Tibial artery (tissue), 4 donors: ENCODE results near the gene STRIP2.

Experiments
- DNase-seq, 2 donors: peaks; one replicate each; pipeline ENCODE4 v3.0.0-alpha.2; 2019
- H3K27ac ChIP-seq, 2 donors: fragments of 200-600 bp; sonication (generic) in 1 of 2; 1 replicate in 1 of 2; 2 replicates in 1 of 2; pipeline ENCODE4 v1.5.1; 2018 to 2019; ENCODE audit warnings: mild to moderate bottlenecking in 1 of 2
- H3K27me3 ChIP-seq, 2 donors: fragments of 200-600 bp; sonication (generic) in 1 of 2; one replicate each; pipeline versions ENCODE4 v1.5.1 to v1.6.0; 2016 to 2019
- H3K36me3 ChIP-seq, 3 donors: fragments of 200-600 bp; sonication (generic) in 2 of 3; one replicate each; pipeline ENCODE4 v1.5.1; 2016 to 2019; ENCODE audit warnings: mild to moderate bottlenecking in 2 of 3
- H3K4me1 ChIP-seq, 4 donors: fragments of 200-600 bp; sonication (generic) in 2 of 4; 1 replicate in 3 of 4; 2 replicates in 1 of 4; pipeline ENCODE4 v1.5.1; 2016 to 2019
- H3K4me3 ChIP-seq, 2 donors: fragments of 200-600 bp; sonication (generic) in 1 of 2; 1 replicate in 1 of 2; 2 replicates in 1 of 2; pipeline ENCODE4 v1.5.1; 2018 to 2019; ENCODE audit warnings: mild to moderate bottlenecking in 2 of 2
- H3K9me3 ChIP-seq, 3 donors: fragments of 200-600 bp; sonication (generic) in 1 of 3; one replicate each; pipeline ENCODE4 v1.5.1; 2016 to 2019
- CTCF ChIP-seq, 2 experiments: fragments of 200-600 bp in 1 of 2; fragments of 450-650 bp in 1 of 2; IDR thresholded peaks; one replicate each; pipeline ENCODE4 v1.5.1; 2017 to 2019; ENCODE audit warnings: antibody characterized with exemption in 2 of 2, mild to moderate bottlenecking in 1 of 2, moderate library complexity in 1 of 2
- intact Hi-C: fragments of 100-400 bp; cut with DNase I; formaldehyde crosslinking; loops from one replicate; pipeline ENCODE4 v1.15.0; 2023; ENCODE audit warnings: low total_unique reads

The STRIP2 gene

DNA sequence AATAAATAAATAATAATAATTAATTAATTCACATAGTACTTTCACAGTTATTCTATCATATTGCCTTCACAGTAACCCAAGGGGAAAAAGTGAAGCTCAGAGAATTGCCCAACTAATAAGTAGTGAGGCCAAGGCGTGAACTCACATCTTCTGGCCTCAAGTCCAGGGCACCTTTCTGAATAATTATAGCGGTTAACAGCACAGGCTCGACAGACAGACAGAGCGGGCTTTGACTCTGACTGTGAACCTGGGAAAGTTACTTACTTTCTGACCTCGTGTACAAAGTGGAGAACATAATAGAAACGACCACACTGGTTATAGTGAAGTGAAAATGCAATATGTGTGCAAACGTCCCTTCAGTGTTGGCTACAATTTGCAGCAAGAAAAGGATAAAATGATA, 62.4 kb downstream of the STRIP2 start:
- no peak for TF ChIP-seq CTCF (IDR thresholded peaks at IDR 0.05)
- H3K27ac ChIP-seq = no peak overlapping the region
- no peak for DNase-seq
- H3K4me3 ChIP-seq = no peak overlapping the region
- intact Hi-C loops = no loop called here
- no peaks in the 10 kb centered on the region for H3K36me3 ChIP-seq
- no peaks in the 10 kb centered on the region for H3K9me3 ChIP-seq
- peaks cover 0 to under 1% (median 0%) of the 10 kb centered on the region in 4 donors for H3K4me1 ChIP-seq
- H3K27me3 ChIP-seq = peaks cover 0 to 16% of the 10 kb centered on the region in 2 donors

- Histone ChIP-seq H3K27me3 (peaks cover 0 to 17% of the 10 kb centered on the region in 2 donors), H3K4me3 (no peak overlapping the region), H3K9me3 (no peaks in the 10 kb centered on the region), H3K36me3 (no peaks in the 10 kb centered on the region), H3K27ac (no peak overlapping the region), H3K4me1 (peaks cover 0 to 6% (median 0%) of the 10 kb centered on the region in 4 donors)
- no peak for DNase-seq
- TF ChIP-seq CTCF (IDR thresholded peaks at IDR 0.05) = no peak
- intact Hi-C loops = no loop called here
These were observed 62.9 kb downstream of the STRIP2 start for GRCh38 chr7:129497156-129497555.

DNA sequence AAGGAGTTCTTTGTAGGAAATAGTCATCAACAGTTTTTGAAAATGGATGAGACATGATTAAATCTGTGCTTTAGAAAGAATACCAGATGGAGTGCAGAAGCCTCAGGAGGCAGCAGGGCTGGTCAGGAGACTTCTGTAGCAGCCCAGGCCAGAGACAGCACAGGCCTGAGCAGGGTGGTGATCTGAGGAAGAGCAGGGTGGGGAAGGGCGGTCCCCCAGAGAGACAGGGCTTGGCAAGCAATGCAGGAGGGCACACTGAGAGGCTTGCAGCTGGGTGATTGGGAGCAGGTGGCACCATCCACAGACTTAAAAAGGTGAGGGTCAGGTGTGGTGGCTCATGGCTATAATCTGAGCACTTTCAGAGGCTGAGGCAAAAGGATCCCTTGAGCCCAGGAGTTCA, 63.8 kb downstream of the STRIP2 start:
- no peaks in the 10 kb centered on the region for H3K9me3 ChIP-seq
- intact Hi-C loops = no loop called here
- no peak for DNase-seq
- no peaks in the 10 kb centered on the region for H3K36me3 ChIP-seq
- H3K27me3 ChIP-seq = peaks cover 0 to 24% of the 10 kb centered on the region in 2 donors
- no peak for TF ChIP-seq CTCF (IDR thresholded peaks at IDR 0.05)
- H3K27ac ChIP-seq = no peak overlapping the region
- H3K4me3 ChIP-seq = no peak overlapping the region
- peaks cover 0 to 12% (median 6%) of the 10 kb centered on the region in 4 donors for H3K4me1 ChIP-seq

DNA sequence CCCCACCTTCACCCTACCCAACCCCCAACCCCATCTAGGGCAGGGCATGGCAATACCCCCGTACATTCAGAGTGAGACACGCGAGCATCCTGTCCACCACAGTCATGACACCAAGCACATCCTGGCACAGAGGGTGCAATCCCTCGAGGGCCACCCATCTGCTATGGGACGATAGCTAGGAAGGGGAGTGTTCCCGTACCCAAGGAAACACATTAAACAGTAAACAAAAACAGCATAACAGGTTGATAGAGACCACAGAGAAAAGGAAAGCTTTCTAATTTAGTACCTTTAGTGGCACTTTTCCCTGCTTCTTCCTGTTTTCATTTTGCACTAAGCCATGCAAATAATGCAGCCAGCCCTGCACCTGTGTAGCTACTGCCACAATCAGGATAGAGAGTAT, 65.8 kb downstream of the STRIP2 start:
- DNase-seq = no peak
- Histone ChIP-seq H3K9me3 (no peaks in the 10 kb centered on the region), H3K36me3 (no peaks in the 10 kb centered on the region), H3K27ac (no peak overlapping the region), H3K4me3 (no peak overlapping the region), H3K4me1 (peaks cover 0 to 14% (median 8%) of the 10 kb centered on the region in 4 donors), H3K27me3 (peaks cover 0 to 31% of the 10 kb centered on the region in 2 donors)
- intact Hi-C loops = no loop called here
- no peak for TF ChIP-seq CTCF (IDR thresholded peaks at IDR 0.05)

GRCh38 chr7:129501760-129502707, 67.8 kb downstream of the STRIP2 start, which contains the start of gene SMKR1:
Gene SMKR1 (plus strand): TSS chr7:129502531. CDS start chr7:129502825, 294 bp downstream.
- no peak for TF ChIP-seq CTCF (IDR thresholded peaks at IDR 0.05)
- peak; percentile 29 to 69 for DNase-seq
- Histone ChIP-seq H3K4me1 (peaks cover 0 to 14% (median 8%) of the 10 kb centered on the region in 4 donors), H3K9me3 (no peaks in the 10 kb centered on the region), H3K36me3 (no peaks in the 10 kb centered on the region), H3K27me3 (peaks cover 0 to 31% of the 10 kb centered on the region in 2 donors), H3K4me3 (peak within 1 kb of the TSS; percentile 36 to 55), H3K27ac (no peak within 1 kb of the TSS)
- intact Hi-C loops = no loop called here
